G401 (cell line): ENCODE results near the gene USE1. TPM values are rescaled to one million over a fixed set of nuclear protein-coding genes. Genes with fewer than 3 reads are reported as not detected.

ENCODE experiments used
- DNase-seq: peaks from one replicate; pipeline ENCODE4 v3.0.0-alpha.2; 2015; ENCODE audit warnings: low spot score
- in situ Hi-C: cut with HindIII; loops from 2 replicates; pipeline ENCODE4 v1.10.0; 2016; ENCODE audit warnings: low sequenced_read_pairs, mixed read lengths
- total RNA-seq: library from RNA; depleted of rRNA; stranded (reverse); fragments of >200 nt; shearing (Covaris generic); gene quantifications from 2 replicates; pipeline ENCODE4 v1.2.3, GENCODE V29; 2014

USE1 gene
- total RNA-seq, 1 experiment from 2014 or later: 22.0 TPM

GRCh38 chr19:17232258-17232657 is 17.1 kb downstream of the USE1 start:
- in situ Hi-C loops: no loop called here

GRCh38 chr19:17234911-17235299 is 19.7 kb downstream of the USE1 start:
- DNase-seq: peak; percentile 68

More at GRCh38 chr19:17232258-17232657, 17.1 kb downstream of the USE1 start:
- DNase-seq: no peak

DNA sequence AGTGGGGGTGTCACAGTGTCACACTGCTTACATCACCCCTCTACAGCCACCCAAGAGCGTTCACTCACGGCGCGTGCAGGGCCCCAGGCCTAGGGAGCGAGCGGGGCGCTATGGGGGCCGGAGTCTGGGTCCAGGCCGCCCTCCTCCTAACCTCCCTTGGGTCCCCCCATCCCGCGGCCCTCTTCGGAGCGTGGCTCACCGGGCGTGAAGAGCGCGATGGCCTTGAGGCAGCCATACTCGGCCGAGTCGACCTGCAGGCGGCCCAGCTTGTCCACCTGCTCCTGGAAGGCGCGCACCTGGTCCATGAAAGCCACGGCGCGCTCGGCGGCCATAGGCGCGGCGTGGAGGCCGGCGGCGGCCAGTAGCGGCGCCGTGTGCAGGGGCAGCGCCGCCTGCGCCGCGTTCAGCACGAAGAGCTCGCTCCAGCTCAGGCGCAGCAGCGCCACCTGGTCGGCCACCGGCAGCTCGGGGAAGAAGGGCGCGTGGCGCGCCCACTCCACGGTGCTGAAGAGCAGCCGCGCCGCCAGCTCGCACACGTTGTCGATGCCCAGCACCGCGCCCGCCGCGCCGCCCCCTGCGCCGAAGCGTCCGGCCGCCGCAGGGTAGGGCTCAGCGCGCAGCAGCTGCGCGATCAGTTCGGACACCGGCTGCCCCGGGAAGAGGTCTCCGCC is 20.3 kb downstream of the USE1 start:
- DNase-seq: peak; percentile 77
- in situ Hi-C loops: no loop called here

More at GRCh38 chr19:17234911-17235299, 19.7 kb downstream of the USE1 start:
- in situ Hi-C loops: no loop called here

DNA sequence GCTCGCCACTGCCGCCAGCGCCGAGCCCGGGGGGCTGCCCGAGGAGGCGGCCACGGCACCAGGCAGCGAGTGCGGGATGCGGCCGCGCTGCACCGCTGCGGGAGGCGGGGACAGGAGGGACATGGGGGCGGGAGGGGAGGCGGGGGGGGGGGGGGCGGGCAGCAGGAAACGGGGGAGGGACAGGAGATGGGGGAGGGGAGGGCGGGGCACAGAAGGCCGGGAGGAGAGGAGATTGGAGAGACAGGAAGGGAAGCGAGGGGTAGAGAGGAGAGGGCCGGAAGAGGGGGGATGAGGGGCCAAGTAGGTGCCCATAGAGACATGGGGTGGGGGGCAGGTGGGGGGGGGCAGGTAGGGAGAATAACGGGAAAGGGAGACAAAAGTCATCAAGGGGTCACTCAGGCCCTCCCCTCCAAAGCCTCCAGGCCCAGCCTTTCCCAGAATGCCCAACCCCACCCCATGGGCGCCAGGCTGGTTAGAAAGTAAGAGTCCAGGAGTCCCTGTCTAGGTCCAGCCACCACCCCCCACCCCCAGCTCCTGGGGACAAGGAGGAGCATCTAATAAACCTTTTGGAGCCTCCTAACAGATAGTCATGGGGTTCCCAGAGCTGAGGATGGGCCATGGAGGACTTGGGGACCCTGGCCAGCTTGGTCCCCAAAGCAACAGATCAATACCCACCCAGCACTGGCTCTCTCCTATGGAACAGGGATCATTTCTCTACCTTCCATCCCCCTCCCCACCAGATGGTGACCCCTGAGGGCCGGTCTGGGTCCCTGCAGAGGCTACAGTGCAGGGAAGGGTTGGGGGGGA is 21.0 kb downstream of the USE1 start:
- DNase-seq: no peak
- in situ Hi-C loops: no loop called here

GRCh38 chr19:17236811-17237543 is 21.8 kb downstream of the USE1 start:
- in situ Hi-C loops: no loop called here
- no peak for DNase-seq

GRCh38 chr19:17237747-17238706 is 22.9 kb downstream of the USE1 start:
- DNase-seq: no peak
- in situ Hi-C loops: no loop called here

- no peak for DNase-seq
- in situ Hi-C loops: no loop called here
These were observed 25.1 kb downstream of the USE1 start for GRCh38 chr19:17240062-17240752.

- DNase-seq: no peak
- in situ Hi-C loops: no loop called here
These were observed 25.8 kb downstream of the USE1 start for GRCh38 chr19:17240826-17241399.

DNA sequence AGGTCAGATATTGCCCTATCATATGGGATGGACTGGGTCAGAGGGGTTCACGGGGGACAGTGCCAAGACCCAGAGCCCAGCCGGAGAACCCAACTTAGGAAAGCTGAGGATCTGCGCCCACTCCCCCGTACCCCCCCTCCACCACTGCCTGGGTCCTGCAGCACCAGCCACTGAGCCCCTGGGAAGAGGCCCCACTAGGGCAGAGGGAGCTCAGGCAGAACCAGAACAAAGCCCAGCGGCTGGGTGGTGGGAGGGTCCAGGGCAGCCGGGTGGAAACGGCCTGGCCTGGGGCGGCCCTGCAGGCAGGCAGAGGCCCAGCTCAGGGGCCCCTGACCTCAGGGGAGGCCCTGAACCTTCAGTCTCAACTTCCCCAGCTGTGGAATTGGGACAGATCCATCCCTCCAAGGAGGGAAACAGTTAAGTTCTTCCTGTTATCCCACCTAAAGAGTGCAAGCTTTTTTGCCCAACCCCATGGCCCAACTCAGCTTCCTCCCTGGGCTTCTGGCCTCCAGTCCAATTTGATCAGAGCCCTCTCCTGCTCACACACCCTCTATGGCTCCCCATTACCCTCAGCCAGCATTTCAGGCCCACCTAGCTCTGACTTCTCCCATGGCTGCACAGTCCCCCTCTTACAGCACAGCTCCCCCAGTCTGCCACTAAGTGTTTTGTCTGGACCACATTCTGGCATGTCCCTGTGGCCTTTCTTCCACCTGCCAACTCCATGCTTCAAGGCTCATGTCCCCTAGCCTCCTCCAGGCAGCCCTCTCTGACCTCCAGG is 27.5 kb downstream of the USE1 start:
- in situ Hi-C loops: no loop called here

GRCh38 chr19:17243211-17243829 is 28.2 kb downstream of the USE1 start:
- DNase-seq: no peak
- in situ Hi-C loops: no loop called here

More for the DNA sequence above, 27.5 kb downstream of the USE1 start:
- DNase-seq: no peak

GRCh38 chr19:17243830-17244617 is 28.9 kb downstream of the USE1 start:
- in situ Hi-C loops: no loop called here
- DNase-seq: no peak

- no peak for DNase-seq
- in situ Hi-C loops: no loop called here
These were observed 29.7 kb downstream of the USE1 start for GRCh38 chr19:17244618-17245534.

- in situ Hi-C loops: no loop called here
- DNase-seq: no peak
These were observed 30.4 kb downstream of the USE1 start, which contains the start of gene NR2F6 for GRCh38 chr19:17245535-17245984. TSS of gene NR2F6 (minus strand) at chr19:17245919. CDS start at chr19:17245220, 699 bp downstream.

GRCh38 chr19:17246681-17247425 is 31.7 kb downstream of the USE1 start:
- in situ Hi-C loops: no loop called here
- no peak for DNase-seq
